HepG2 (cell line): ENCODE measurements around the gene CDC37. TPM values are rescaled to one million over a fixed set of nuclear protein-coding genes. Genes with fewer than 3 reads are reported as not detected.

Experiments used
- NFKBIZ ChIP-seq: IDR thresholded peaks from 2 replicates; pipeline ENCODE4 v1.6.1; 2018; ENCODE audit warnings: missing genetic modification reagents, missing compliant biosample characterization
- SNRNP70 ChIP-seq: fragments of 200-400 bp; formaldehyde crosslinking; IDR thresholded peaks from 2 replicates; pipeline ENCODE4 v1.6.1; 2017; ENCODE audit warnings: mild to moderate bottlenecking, low read depth, low read length, moderate library complexity
- TCF12 ChIP-seq, 2 experiments: fragments of 450-650 bp in 1 of 2; sonication (generic) in 1 of 2; formaldehyde crosslinking in 1 of 2; IDR thresholded peaks; 2 replicates each; pipeline versions ENCODE4 v1.6.1 to v1.8.0; 2017 to 2022; ENCODE audit warnings: antibody characterized with exemption in 1 of 2, mild to moderate bottlenecking in 1 of 2, missing genetic modification reagents in 1 of 2, moderate library complexity in 1 of 2
- TMF1 ChIP-seq: sonication (generic); formaldehyde crosslinking; IDR thresholded peaks from 2 replicates; pipeline ENCODE4 v1.8.1; 2022; ENCODE audit warnings: low read depth, missing genetic modification reagents
- UBTF ChIP-seq: sonication (generic); formaldehyde crosslinking; IDR thresholded peaks from 2 replicates; pipeline ENCODE4 v1.4.0; 2020; ENCODE audit warnings: mild to moderate bottlenecking, missing genetic modification reagents
- ZFP1 ChIP-seq: IDR thresholded peaks from 2 replicates; pipeline ENCODE4 v1.6.1; 2016
- ZMYM4 ChIP-seq: sonication (generic); formaldehyde crosslinking; IDR thresholded peaks from 2 replicates; pipeline ENCODE4 v1.8.1; 2023; ENCODE audit warnings: mild to moderate bottlenecking, missing genetic modification reagents
- ZNF597 ChIP-seq: sonication (generic); formaldehyde crosslinking; IDR thresholded peaks from 2 replicates; pipeline ENCODE4 v1.5.0; 2020; ENCODE audit warnings: missing genetic modification reagents
- ZNF605 ChIP-seq: sonication (generic); formaldehyde crosslinking; IDR thresholded peaks from 2 replicates; pipeline ENCODE4 v1.8.0; 2022; ENCODE audit warnings: mild to moderate bottlenecking, missing genetic modification reagents
- ZNF607 ChIP-seq: sonication (generic); formaldehyde crosslinking; IDR thresholded peaks from 2 replicates; pipeline ENCODE4 v1.5.1; 2020; ENCODE audit warnings: missing genetic modification reagents, mild to moderate bottlenecking, borderline replicate concordance
- ZNF629 ChIP-seq: sonication (generic); formaldehyde crosslinking; conservative IDR thresholded peaks from 2 replicates; pipeline ENCODE4 v1.5.0; 2020; ENCODE audit warnings: missing genetic modification reagents
- ZNF777 ChIP-seq: sonication (generic); formaldehyde crosslinking; IDR thresholded peaks from 2 replicates; pipeline ENCODE4 v1.4.0; 2020; ENCODE audit warnings: missing genetic modification reagents
- polyA plus RNA-seq, 8 experiments: library from polyadenylated mRNA; depleted of rRNA in 3 of 8; stranded (reverse) in 7 of 8; unstranded in 1 of 8; fragments of >200 nt; fragmentation: Illumina TruSeq in 4 of 8; extraction: Trizol in 4 of 8; gene quantifications; 2 replicates each; pipeline versions ENCODE4 v1.2.1 to v1.2.3, GENCODE V29; 2011 to 2016; ENCODE audit warnings: low read depth in 4 of 8, missing spikeins in 1 of 8, mixed read lengths in 1 of 8; ENCODE audit not compliant: insufficient read depth in 1 of 8
- total RNA-seq, 5 experiments: library from RNA; depleted of rRNA; stranded (reverse); fragments of >200 nt; fragmentation: Illumina TruSeq; extraction: Trizol; gene quantifications; 2 replicates each; pipeline ENCODE4 v1.2.3, GENCODE V29; 2016; ENCODE audit warnings: low read depth in 1 of 5
- TF ChIP-seq, protein P1 (sequence below): sonication (generic); formaldehyde crosslinking; IDR thresholded peaks from 2 replicates; pipeline ENCODE4 v1.4.0; 2020; ENCODE audit warnings: mild to moderate bottlenecking, missing genetic modification reagents

Gene CDC37
- total and polyA plus RNA-seq, 2 of the 13 experiments (the other 11 are each of a cell fraction or from before 2014, with no cell fraction given), result 158 to 177 TPM

DNA sequence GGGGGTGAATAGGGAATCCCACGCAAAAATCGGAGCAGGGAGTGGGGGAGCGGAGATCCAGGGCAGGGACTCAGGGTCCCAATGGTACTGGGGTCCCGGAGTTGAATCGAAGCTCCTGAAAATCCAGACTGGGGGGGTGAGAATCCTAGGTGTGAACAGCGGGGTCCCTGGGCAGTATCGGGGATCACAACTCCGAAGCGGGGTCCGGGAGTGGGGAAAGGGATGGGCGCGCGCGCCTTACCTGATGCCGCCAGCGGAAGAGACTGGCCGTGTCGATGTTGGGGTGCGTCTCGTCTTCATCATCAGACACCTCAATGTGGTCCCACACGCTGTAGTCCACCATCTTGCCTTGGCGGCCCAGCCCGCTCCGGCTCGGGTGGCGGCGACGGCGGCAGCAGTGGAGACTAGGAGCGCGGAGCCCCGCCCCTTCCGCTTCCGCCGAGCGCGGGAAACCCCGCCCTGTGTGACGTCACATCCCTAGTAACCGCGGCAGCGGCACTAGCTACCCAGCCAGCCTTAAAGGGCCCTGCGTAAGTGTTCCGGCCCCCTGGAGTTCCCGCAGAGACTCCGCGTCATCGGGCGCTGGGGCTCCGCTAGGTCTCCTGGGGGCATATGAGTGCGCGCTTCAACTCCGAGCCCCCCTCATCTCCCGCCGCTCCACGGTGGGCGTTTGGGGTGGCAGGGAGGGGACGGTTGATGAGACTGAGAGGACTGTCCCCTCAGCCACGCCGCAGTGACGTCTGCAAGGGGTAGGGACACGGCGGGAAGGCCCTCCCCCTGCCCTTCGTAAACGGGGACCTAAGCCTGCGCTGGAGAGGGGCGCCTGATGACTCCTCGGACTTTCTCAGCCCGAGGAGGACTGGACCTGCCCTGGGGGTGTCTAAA is at the start of gene CDC37 (continued):
- peak; percentile 34; the same call in 1 of the 2 replicates for TF ChIP-seq UBTF (CRISPR knock-in tag)
- no peak for TF ChIP-seq ZFP1 (CRISPR knock-in tag)
- TF ChIP-seq ZNF629 (CRISPR knock-in tag), result no peak
- TF ChIP-seq, protein P1, sequence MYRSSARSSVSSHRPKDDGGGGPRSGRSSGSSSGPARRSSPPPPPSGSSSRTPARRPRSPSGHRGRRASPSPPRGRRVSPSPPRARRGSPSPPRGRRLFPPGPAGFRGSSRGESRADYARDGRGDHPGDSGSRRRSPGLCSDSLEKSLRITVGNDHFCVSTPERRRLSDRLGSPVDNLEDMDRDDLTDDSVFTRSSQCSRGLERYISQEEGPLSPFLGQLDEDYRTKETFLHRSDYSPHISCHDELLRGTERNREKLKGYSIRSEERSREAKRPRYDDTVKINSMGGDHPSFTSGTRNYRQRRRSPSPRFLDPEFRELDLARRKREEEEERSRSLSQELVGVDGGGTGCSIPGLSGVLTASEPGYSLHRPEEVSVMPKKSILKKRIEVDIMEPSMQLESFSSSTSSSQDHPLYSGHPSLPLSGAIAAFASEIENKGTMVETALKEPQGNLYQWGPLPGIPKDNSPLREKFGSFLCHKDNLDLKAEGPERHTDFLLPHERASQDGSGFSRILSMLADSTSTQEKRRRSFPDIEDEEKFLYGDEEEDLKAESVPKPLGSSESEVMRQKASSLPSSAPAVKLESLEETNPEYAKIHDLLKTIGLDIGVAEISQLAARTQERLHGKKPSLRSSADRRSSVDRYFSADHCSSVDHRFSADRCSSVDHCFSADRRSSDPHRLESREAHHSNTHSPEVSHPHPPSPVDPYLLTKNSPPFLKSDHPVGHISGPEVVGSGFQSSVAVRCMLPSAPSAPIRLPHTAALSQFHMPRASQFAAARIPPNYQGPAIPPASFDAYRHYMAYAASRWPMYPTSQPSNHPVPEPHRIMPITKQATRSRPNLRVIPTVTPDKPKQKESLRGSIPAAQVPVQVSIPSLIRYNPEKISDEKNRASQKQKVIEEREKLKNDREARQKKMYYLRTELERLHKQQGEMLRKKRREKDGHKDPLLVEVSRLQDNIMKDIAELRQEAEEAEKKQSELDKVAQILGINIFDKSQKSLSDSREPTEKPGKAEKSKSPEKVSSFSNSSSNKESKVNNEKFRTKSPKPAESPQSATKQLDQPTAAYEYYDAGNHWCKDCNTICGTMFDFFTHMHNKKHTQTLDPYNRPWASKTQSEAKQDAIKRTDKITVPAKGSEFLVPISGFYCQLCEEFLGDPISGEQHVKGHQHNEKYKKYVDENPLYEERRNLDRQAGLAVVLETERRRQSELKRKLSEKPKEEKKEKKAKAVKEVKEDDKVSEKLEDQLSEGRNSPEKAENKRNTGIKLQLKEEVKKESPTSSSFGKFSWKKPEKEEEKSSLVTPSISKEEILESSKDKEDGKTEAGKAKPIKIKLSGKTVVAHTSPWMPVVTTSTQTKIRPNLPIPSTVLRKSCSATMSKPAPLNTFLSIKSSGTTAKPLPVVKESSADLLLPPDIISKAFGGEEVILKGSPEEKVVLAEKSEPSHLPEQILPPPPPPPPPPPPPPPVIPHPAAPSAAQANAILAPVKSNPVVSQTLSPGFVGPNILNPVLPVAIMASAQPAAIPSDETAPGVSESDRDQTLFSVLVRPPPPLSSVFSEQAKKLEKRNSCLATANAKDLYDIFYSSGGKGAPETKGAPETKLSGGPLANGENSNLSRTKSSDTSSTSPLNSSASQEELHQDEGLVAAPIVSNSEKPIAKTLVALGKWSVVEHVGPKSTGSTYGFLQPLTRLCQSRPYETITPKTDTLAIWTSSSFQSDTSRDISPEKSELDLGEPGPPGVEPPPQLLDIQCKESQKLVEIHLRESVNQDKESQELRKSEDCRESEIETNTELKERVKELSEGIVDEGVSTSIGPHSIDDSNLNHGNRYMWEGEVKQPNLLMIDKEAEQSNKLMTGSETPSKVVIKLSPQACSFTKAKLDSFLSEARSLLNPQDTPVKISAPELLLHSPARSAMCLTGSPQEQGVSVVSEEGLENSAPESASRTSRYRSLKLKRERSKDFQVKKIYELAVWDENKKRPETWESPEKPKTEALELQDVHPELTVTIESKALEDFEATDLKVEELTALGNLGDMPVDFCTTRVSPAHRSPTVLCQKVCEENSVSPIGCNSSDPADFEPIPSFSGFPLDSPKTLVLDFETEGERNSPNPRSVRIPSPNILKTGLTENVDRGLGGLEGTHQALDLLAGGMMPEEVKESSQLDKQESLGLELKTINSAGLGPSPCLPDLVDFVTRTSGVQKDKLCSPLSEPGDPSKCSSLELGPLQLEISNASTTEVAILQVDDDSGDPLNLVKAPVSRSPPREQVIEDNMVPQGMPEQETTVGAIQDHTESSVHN (CRISPR knock-in tag), result no peak
- no peak for TF ChIP-seq TCF12 (IDR thresholded peaks at IDR 0.05)
- TF ChIP-seq TCF12 (CRISPR knock-in tag; IDR thresholded peaks at IDR 0.05), result 0 out of 2 replicates have a peak, but pooled peaks have one; percentile 57
- TF ChIP-seq ZMYM4 (CRISPR knock-in tag), result no peak
- TF ChIP-seq TMF1 (CRISPR knock-in tag), result no peak
- peak; percentile 59; the same call in 1 of the 2 replicates for TF ChIP-seq ZNF777 (CRISPR knock-in tag)
- no peak for TF ChIP-seq SNRNP70
- TF ChIP-seq ZNF605 (CRISPR knock-in tag), result no peak
- TF ChIP-seq ZNF607, result peak; percentile 44; the same call in 1 of the 2 replicates
- no peak for TF ChIP-seq ZNF597 (CRISPR knock-in tag)
- 0 out of 2 replicates have a peak, but pooled peaks have one; percentile 38 for TF ChIP-seq NFKBIZ (CRISPR knock-in tag)
